SW480 (cell line): ENCODE data around the gene OR2D3.
"Not testable (repeated sequence)": the region's sequence is repeated elsewhere in the genome, so short reads cannot be mapped to it uniquely, and the experiment has no call there.

Experiments used
- DNase-seq: peaks from one replicate; pipeline ENCODE4 v3.0.0-alpha.2; 2016; ENCODE audit warnings: low spot score

Gene OR2D3

GRCh38 chr11:6920702-6921101, at the start of gene OR2D3:
OR2D3 (plus strand) TSS chr11:6921002; CDS start chr11:6921002, 0 bp downstream.
- DNase-seq = no peak

- no peak for DNase-seq
These were observed 49.5 kb upstream of the OR2D3 start for GRCh38 chr11:6871278-6871677.

- no peak for DNase-seq
These were observed 45.0 kb upstream of the OR2D3 start for GRCh38 chr11:6875761-6876160.

DNA sequence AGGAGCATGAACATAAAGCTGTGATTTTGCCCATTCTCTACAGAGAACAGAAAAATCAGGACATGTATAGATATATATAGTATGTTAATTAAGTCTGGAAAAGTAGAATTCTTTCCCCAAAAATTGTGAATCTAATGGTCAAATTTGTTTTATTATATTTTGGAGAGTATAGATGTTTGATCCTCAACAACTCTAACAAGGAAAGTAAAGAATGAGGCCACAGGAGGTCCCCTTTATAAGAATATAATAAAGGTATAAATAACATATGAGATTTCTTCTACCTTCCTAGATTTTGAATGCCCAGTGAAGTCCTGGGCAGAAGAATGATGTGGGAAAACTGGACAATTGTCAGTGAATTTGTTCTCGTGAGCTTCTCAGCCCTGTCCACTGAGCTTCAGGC, 44.5 kb upstream of the OR2D3 start, which contains the start of gene OR10A4:
TSS of gene OR10A4 (plus strand) at position 301 of the 400 bp plus-strand sequence. CDS start at position 324, 23 bp downstream.
- no peak for DNase-seq

- no peak for DNase-seq
These were observed 43.9 kb upstream of the OR2D3 start for GRCh38 chr11:6876914-6877313.

DNA sequence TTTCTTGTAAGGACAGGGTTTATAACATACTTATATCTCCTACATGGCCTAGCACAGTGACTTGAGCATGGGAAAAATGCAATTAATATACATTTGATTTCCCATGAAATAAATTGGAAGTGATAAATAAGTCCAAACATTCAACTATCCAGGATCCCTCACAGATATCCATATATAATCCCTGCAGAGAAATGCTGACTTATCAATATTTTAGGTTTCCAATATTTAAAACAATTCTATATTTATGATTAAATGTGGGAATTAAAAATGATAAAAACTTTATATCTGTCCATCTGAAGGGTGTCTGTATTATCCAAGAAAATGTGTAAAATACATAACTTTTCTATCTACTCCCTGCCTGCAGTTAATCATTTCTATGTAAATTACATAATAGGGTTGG, 38.1 kb upstream of the OR2D3 start:
- DNase-seq = no peak

GRCh38 chr11:6887711-6888110, 33.1 kb upstream of the OR2D3 start:
- DNase-seq = not testable (repeated sequence)

GRCh38 chr11:6888830-6889229, 32.0 kb upstream of the OR2D3 start:
- no peak for DNase-seq

GRCh38 chr11:6889835-6890234, 31.0 kb upstream of the OR2D3 start:
- DNase-seq = no peak

DNA sequence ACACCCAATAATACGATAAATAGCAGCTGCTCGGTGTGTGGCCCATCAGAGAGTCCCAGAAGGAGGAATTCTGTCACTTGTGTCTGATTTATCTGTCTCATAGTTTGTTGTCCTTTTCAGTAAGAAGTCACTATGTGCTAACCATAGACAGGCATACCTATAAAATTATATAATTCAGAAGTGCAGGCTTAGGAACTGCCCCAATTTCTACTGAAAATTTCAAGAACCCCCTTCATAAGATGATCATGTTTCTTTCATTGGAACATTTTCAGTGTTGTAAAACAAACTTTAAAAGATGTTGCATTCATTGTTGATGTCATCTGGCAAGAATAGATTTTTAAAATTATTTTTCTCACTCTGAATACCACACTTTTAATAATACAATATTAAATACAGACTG, 28.4 kb upstream of the OR2D3 start, which contains the start of gene OR2D2:
TSS of gene OR2D2 (minus strand) at position 101 of the 400 bp plus-strand sequence. CDS start at position 101, 0 bp downstream.
- DNase-seq = no peak

- DNase-seq = no peak
These were observed 26.7 kb upstream of the OR2D3 start for GRCh38 chr11:6894097-6894496.

DNA sequence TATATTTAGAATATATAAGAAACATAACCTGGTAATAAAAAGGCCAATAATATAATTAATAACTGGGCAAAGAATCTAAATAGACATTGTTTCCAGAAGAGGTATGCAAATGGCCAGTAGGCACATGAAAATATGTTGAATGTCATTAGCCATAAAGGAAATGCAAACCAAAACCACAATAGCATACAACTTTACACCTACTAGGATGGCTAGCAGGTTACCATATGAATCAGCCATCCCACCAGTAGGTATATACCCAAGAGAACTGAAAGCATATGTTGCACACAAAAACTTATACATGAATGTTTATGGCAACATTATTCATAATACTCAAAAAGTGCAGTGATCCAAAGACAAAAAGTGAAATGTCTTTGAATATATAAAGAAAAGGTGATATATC, 25.8 kb upstream of the OR2D3 start:
- no peak for DNase-seq

- no peak for DNase-seq
These were observed 21.9 kb upstream of the OR2D3 start for GRCh38 chr11:6898911-6899310.

DNA sequence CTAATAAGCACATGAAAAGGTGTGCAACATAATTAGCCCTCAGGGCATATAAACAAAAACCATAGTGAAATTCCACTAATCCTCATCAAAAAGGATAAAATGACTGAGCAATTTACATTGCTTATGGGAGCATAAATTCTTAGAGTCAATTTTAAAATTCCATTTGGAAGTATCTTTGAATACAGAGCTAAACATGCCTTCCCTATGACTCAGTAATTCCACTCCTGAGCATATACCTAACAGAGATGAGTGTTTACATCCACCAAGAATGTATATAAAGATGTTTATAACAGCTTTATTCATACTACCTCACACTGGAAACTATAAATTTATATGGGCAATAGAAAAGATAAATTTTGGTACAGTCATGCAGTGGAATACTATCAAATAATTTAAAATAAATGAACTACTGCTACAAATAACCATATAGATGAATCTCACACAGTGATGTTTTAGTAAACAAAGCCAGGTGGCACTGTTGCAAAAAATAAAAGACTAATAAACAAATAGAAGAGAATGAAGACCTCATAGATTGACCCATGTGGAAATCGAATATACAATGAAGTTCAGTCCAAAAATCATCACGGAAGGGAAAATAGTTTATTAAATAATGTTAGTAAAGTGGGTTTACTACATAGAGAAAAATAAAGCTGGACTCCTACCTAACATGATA, 20.3 kb upstream of the OR2D3 start:
- DNase-seq = peak; percentile 7

DNA sequence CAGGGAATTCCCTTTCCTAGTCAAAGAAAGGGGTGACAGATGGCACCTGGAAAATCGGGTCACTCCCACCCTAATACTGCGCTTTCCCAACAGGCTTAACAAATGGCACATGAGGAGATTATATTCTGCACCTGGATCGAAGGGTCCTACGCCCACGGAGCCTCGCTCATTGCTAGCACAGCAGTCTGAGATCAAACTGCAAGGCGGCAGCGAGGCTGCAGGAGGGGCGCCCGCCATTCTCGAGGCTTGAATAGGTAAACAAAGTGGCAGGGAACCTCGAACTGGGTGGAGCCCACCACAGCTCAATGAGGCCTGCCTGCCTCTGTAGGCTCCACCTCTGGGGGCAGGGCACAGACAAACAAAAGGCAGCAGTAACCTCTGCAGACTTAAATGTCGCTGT, 16.0 kb upstream of the OR2D3 start:
- not testable (repeated sequence) for DNase-seq

GRCh38 chr11:6911378-6911777, 9.4 kb upstream of the OR2D3 start:
- DNase-seq = no peak

DNA sequence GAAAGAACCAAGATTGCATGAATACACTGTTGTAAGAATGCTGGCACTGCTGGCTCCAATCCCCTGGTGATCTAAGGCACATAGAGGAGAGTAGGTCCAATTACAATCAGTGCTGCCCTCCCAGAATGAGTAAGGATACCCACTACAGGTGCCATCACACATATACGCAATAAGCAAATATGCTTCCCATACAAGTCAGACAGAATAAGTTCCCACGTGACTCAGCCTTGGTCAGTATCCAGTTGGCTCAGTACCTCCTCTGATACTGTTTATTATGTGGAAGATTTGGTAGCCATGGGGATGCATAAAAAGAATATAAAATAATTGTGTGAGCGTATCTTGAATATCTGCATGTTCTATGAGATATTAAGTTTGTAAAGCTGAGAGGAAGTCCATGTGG, 8.9 kb upstream of the OR2D3 start:
- DNase-seq = no peak

DNA sequence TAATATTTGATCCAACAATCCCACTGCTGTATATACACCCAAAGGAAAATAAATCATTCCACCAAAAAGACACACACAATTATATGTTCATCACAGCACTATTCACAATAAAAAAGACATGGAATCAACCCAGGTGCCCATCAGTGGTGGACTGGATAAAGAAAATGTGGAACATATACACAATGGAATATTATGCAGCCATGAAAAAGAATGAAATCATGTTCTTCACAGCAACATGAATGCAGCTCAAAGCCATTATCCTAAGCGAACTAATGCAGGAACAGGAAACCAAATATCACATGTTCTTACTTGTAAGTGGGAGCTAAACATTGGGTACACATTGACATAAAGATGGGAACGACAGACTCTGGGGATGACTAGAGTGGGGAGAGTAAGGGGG, 1.1 kb upstream of the OR2D3 start:
- no peak for DNase-seq

DNA sequence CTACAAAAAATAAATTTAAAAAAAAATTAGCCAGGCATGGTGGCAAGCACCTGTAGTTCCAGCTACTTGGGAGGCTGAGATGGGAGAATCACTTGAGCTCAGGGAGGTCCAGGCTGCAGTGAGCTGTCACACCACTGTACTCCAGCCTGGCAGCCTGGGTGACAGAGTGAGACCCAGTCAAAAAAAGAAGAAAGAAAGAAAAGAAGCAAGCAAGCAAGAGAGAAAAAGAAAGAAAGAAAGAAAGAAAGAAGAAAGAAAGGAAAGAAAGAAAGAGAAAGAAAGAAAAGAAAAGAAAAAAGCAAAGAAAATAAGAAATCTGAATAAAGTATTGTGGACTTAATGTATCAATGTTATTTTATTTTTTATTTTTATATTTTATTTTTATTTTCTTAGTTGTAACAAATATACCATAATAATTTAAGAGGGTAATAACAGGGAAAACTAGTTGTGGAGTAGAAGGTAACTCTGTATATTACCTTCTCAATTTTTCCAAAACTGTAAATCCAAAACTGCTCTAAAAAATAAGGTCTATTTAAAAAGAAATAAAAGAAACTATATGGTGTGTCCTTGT, 4.3 kb downstream of the OR2D3 start:
- DNase-seq = no peak

DNA sequence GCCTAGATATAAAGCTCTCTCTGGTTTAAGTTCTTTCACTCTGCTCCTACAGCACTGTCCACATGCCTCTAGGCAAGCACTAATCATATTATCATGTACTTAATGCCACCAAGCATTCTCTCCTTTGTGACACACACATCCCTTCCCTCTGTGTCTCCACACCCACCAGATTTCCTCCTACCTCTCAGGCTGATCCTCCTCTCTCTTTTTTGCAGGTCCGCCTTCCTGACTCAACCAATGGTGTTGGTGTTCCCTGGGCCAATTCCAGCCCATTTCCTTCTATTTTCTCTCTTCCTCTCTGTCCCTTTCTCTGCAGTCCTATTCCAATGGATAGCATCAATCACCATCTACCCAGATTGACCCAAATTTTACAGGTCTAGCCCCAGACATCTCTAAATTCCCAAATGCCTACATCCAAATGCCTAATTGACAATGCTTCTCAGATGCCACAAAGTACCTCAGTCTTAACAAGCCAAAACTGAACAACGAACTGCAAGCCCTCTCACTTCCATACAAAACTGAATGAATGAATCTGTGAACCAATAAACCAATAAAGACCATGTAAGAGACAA, 4.9 kb downstream of the OR2D3 start:
- DNase-seq = peak; percentile 79

DNA sequence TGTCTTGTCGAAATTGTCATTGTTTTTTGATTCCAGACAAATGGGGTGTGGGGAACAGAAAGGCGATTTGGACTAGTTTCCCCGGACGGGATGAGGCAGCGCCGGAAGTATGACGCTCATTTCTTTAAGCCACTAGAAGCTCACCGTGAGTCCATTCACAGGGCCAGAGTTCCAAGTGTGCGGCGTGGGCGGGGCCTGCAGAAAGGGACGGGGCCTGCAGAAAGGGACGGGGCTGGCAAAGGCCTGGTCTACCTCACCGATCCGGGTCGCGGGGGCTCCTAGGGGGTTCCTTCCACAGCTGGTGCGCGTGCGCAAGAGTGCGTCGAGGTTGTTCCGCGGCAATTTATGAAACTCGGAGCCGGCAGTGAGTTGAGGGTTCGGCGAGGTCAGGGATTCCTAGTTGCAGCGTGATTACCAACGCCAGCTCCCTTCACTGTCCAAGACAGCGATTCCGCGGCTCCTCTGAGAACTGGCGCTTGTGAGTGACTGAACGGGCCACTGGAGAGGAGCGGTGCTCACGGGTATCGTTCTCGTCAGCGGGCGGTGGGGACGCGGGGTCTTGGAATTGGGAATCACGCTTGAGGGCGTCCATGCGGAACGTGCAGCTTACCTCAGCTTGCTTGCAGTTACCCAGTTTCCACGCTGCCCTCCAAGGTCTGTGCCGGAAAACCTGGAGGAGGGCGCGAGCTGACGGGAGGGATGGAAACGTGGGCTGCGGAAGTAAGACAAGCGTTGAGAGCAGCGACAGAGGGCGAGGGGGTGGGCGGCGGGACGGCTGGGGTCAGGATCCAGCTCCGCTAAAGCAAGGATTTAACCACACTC, 5.6 kb downstream of the OR2D3 start, which contains the start of gene ZNF215:
TSS of gene ZNF215 (plus strand) at position 219 of the 822 bp plus-strand sequence. CDS start 5,847 bp downstream, outside the sequence.
- peak; percentile 90 for DNase-seq

DNA sequence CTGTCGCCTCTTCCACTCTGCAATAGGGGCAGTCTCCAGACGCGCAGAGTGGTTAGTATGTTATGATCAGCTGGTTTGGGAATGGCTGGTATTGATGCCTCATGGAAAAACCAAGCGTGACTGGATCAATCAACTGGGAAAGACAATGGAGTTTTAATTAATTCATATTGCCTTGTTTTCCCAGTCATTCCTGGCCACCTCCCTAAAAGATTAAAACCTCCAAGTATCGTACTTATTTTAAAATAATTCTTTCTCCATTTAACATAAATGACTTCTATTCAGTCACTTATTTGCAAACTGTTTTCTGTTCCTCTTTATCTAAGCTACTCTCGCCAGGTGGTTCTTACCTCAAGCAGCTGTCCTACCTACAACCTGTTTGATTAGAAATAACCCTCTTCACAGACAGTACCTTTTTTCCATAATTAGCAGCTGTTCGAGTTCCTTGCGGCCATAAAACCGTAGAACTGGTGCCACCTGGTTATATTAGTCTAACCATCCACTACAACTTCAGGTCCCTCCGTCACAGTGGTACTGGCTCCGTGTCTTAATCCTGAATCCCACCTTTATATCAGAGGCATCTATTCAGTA, 6.3 kb downstream of the OR2D3 start:
- DNase-seq = peak; percentile 22
